CD14-positive monocyte (primary cell): Measurements from ENCODE around the gene SERINC3. TPM values are rescaled to one million over a fixed set of nuclear protein-coding genes. Genes with fewer than 3 reads are reported as not detected.

Source experiments
- DNase-seq, 3 donors: peaks; one replicate each; pipeline ENCODE4 v3.0.0-alpha.2; 2011 to 2022
- H2AFZ ChIP-seq: 2 replicates; pipeline ENCODE4 v1.6.0; 2012; ENCODE audit warnings: mild to moderate bottlenecking, low read depth, low read length, inconsistent platforms; ENCODE audit not compliant: insufficient read depth, poor library complexity, severe bottlenecking
- H3K27ac ChIP-seq, 2 donors: 1 replicate in 1 of 2; 2 replicates in 1 of 2; pipeline ENCODE4 v1.5.1; 2012 to 2013; ENCODE audit warnings: low read length in 2 of 2, control low read depth in 1 of 2, inconsistent platforms in 1 of 2, low read depth in 1 of 2, mild to moderate bottlenecking in 1 of 2
- H3K27me3 ChIP-seq, 2 donors: one replicate each; pipeline versions ENCODE4 v1.6.0 to v1.6.1; 2011 to 2013; ENCODE audit warnings: low read length in 2 of 2; ENCODE audit not compliant: control insufficient read depth in 2 of 2, insufficient read depth in 2 of 2
- H3K36me3 ChIP-seq, 2 donors: replicated peaks in 1 of 2; 1 replicate in 1 of 2; 2 replicates in 1 of 2; pipeline versions ENCODE4 v1.5.1 to v1.6.1; 2012 to 2013; ENCODE audit warnings: low read length in 2 of 2, control low read depth in 1 of 2, inconsistent platforms in 1 of 2, mild to moderate bottlenecking in 1 of 2; ENCODE audit not compliant: insufficient read depth in 2 of 2, control insufficient read depth in 1 of 2
- H3K4me1 ChIP-seq, 2 donors: 1 replicate in 1 of 2; 2 replicates in 1 of 2; pipeline versions ENCODE4 v1.5.1 to v1.6.1; 2012 to 2013; ENCODE audit warnings: low read length in 2 of 2, control low read depth in 1 of 2, inconsistent platforms in 1 of 2, mild to moderate bottlenecking in 1 of 2, moderate library complexity in 1 of 2; ENCODE audit not compliant: insufficient read depth in 2 of 2, control insufficient read depth in 1 of 2
- H3K4me2 ChIP-seq: replicated peaks from 2 replicates; pipeline ENCODE3; 2012; ENCODE audit warnings: low read length, moderate library complexity, mild to moderate bottlenecking; ENCODE audit not compliant: poor library complexity, severe bottlenecking; ENCODE audit errors: extremely low read depth
- H3K4me3 ChIP-seq, 3 experiments: fragments of 200-600 bp in 1 of 3; sonication (generic) in 1 of 3; replicated peaks in 1 of 3; 1 replicate in 2 of 3; 2 replicates in 1 of 3; pipeline ENCODE4 v1.5.1; 2011 to 2013; ENCODE audit warnings: low read length in 3 of 3, mild to moderate bottlenecking in 3 of 3, control low read depth in 2 of 3, low read depth in 2 of 3, inconsistent platforms in 1 of 3, moderate library complexity in 1 of 3
- H3K79me2 ChIP-seq: 2 replicates; pipeline ENCODE4 v1.6.0; 2012; ENCODE audit warnings: mild to moderate bottlenecking, control low read depth, inconsistent platforms, low read length, moderate library complexity; ENCODE audit not compliant: insufficient read depth
- H3K9ac ChIP-seq: 2 replicates; pipeline ENCODE4 v1.6.0; 2017; ENCODE audit warnings: low read length, mild to moderate bottlenecking; ENCODE audit not compliant: insufficient read depth, poor library complexity, severe bottlenecking
- H3K9me3 ChIP-seq, 2 donors: replicated peaks in 1 of 2; 1 replicate in 1 of 2; 2 replicates in 1 of 2; pipeline versions ENCODE4 v1.5.1 to v1.6.1; 2012 to 2013; ENCODE audit warnings: low read length in 2 of 2, control low read depth in 1 of 2; ENCODE audit not compliant: control insufficient read depth in 1 of 2, insufficient read depth in 1 of 2
- H4K20me1 ChIP-seq: 2 replicates; pipeline ENCODE4 v1.6.0; 2012; ENCODE audit warnings: mild to moderate bottlenecking, low read length, control low read depth, moderate library complexity; ENCODE audit not compliant: insufficient read depth
- H3K27ac Mint-ChIP-seq, 7 donors: one replicate each; pipeline ENCODE4 v1.8.0; 2020; ENCODE audit warnings: mild to moderate bottlenecking in 7 of 7, mixed read lengths in 7 of 7, moderate library complexity in 6 of 7, inconsistent platforms in 2 of 7
- H3K27me3 Mint-ChIP-seq, 3 donors: one replicate each; pipeline ENCODE4 v1.8.0; 2021 to 2022; ENCODE audit warnings: low read depth in 3 of 3, mild to moderate bottlenecking in 3 of 3, mixed read lengths in 3 of 3, moderate library complexity in 3 of 3, inconsistent platforms in 1 of 3
- H3K36me3 Mint-ChIP-seq, 2 donors: one replicate each; pipeline ENCODE4 v1.8.0; 2020; ENCODE audit warnings: mixed read lengths in 2 of 2, inconsistent platforms in 1 of 2, mild to moderate bottlenecking in 1 of 2
- H3K4me1 Mint-ChIP-seq: one replicate; pipeline ENCODE4 v1.8.0; 2020; ENCODE audit warnings: mild to moderate bottlenecking, mixed read lengths
- H3K4me3 Mint-ChIP-seq, 2 donors: one replicate each; pipeline ENCODE4 v1.8.0; 2020; ENCODE audit warnings: mild to moderate bottlenecking in 2 of 2, mixed read lengths in 2 of 2, moderate library complexity in 1 of 2
- H3K9me3 Mint-ChIP-seq, 7 donors: one replicate each; pipeline ENCODE4 v1.8.0; 2020 to 2022; ENCODE audit warnings: mixed read lengths in 7 of 7, mild to moderate bottlenecking in 6 of 7, moderate library complexity in 6 of 7, inconsistent platforms in 2 of 7
- CTCF ChIP-seq: fragments of 200-600 bp; IDR thresholded peaks from one replicate; pipeline ENCODE4 v1.8.0; 2022; ENCODE audit warnings: antibody characterized with exemption, mild to moderate bottlenecking
- WGBS: methylation state at CpG from one replicate; pipeline ENCODE4 v1.1.5; 2013; ENCODE audit warnings: missing lambda C conversion rate; ENCODE audit not compliant: insufficient coverage; 5-methylcytosine and 5-hydroxymethylcytosine counted together
- intact Hi-C, 2 donors: fragments of 100-400 bp; cut with micrococcal nuclease; formaldehyde crosslinking; loops; one replicate each; pipeline versions ENCODE4 v1.15.0 to v1.15.1; 2023
- polyA plus RNA-seq, 3 donors: library from polyadenylated mRNA; depleted of rRNA in 1 of 3; unstranded in 2 of 3; stranded (reverse) in 1 of 3; fragments of 300-500 nt in 2 of 3; fragments of >200 nt in 1 of 3; fragmentation: Illumina TruSeq in 2 of 3; gene quantifications; 1 replicate in 2 of 3; 2 replicates in 1 of 3; pipeline ENCODE4 v1.2.3, GENCODE V29; 2012 to 2021

SERINC3 gene
- polyA plus RNA-seq, 3 donors = 49.8 to 194 (median 157) TPM

GRCh38 chr20:44456611-44457010 is 65.3 kb downstream of the SERINC3 start:
- Histone ChIP-seq H4K20me1 (no peaks in the 10 kb centered on the region), H3K9ac (no peak overlapping the region), H3K4me1 (peaks cover 8% of the 10 kb centered on the region in 2 donors), H2AFZ (no peak overlapping the region), H3K27me3 (no peaks in the 10 kb centered on the region), H3K79me2 (no peaks in the 10 kb centered on the region), H3K27ac (no peak overlapping the region), H3K9me3 (no peaks in the 10 kb centered on the region), H3K4me2 (no peak overlapping the region), H3K4me3 (no peak overlapping the region), H3K36me3 (no peaks in the 10 kb centered on the region)
- no peak for TF ChIP-seq CTCF
- H3K4me1 Mint-ChIP-seq = peaks cover 9% of the 10 kb centered on the region
- no peaks in the 10 kb centered on the region for H3K36me3 Mint-ChIP-seq
- intact Hi-C loops = no loop called here
- WGBS = 96% methylated on average over 7 of the region's 8 CpGs
- no peak overlapping the region for H3K4me3 Mint-ChIP-seq
- peaks cover 0 to 4% (median 3%) of the 10 kb centered on the region in 3 donors for H3K27me3 Mint-ChIP-seq
- H3K27ac Mint-ChIP-seq = no peak overlapping the region
- no peak for DNase-seq
- H3K9me3 Mint-ChIP-seq = no peaks in the 10 kb centered on the region

GRCh38 chr20:44455126-44455525 is 66.7 kb downstream of the SERINC3 start:
- H3K9ac ChIP-seq = no peak overlapping the region
- H4K20me1 ChIP-seq = no peaks in the 10 kb centered on the region
- WGBS = 50% methylated on average over 1 of the region's 3 CpGs
- H2AFZ ChIP-seq = no peak overlapping the region
- H3K27me3 ChIP-seq = no peaks in the 10 kb centered on the region
- intact Hi-C loops = no loop called here
- no peaks in the 10 kb centered on the region for H3K9me3 ChIP-seq
- Mint-ChIP-seq H3K27me3 (peaks cover 2 to 4% (median 3%) of the 10 kb centered on the region in 3 donors), H3K27ac (peak overlapping the region in 2 of 7 donors; percentile 38 to 77), H3K4me3 (peak overlapping the region in 1 of 2 donors; percentile 35), H3K36me3 (no peaks in the 10 kb centered on the region), H3K9me3 (no peaks in the 10 kb centered on the region), H3K4me1 (peaks cover 9% of the 10 kb centered on the region)
- no peak for TF ChIP-seq CTCF
- DNase-seq = peak in 2 of 3 donors; percentile 33 to 46
- peak overlapping the region in 1 of 2 donors; percentile 9 for H3K27ac ChIP-seq
- H3K36me3 ChIP-seq = no peaks in the 10 kb centered on the region
- peaks cover 8% of the 10 kb centered on the region in 2 donors for H3K4me1 ChIP-seq
- no peaks in the 10 kb centered on the region for H3K79me2 ChIP-seq
- H3K4me2 ChIP-seq = peak overlapping the region; percentile 19
- H3K4me3 ChIP-seq = no peak overlapping the region
